ENCODE measurements around the gene SUSD4. TPM values are rescaled to one million over a fixed set of nuclear protein-coding genes. Genes with fewer than 3 reads are reported as not detected.
"Not testable (repeated sequence)": the region's sequence is repeated elsewhere in the genome, so short reads cannot be mapped to it uniquely, and the experiment has no call there.

The SUSD4 gene
- total RNA-seq = 10 to 100 TPM; 11.0 to 15.6 TPM
- long read RNA-seq, partial matches to known transcripts = 1 of 7 reads
- long read RNA-seq, other reads (novel, unspliced or antisense) = 2 of 7 reads

- intact Hi-C loops (cut with DNase I) = no loop called here
- ATAC-seq (peak; percentile 78 to 87), DNase-seq (peak; percentile 45)
Observed at GRCh38 chr1:223363856-223364684, at the start of gene SUSD4. TSS of gene SUSD4 (minus strand) at chr1:223364176. CDS start at chr1:223363425, 751 bp downstream.

- ATAC-seq = no peak
- no peak for DNase-seq
- intact Hi-C loops (cut with DNase I) = no loop called here
Observed at GRCh38 chr1:223413216-223413615, 49.2 kb upstream of the SUSD4 start.

GRCh38 chr1:223411710-223412109, 47.7 kb upstream of the SUSD4 start:
- no peak for DNase-seq
- intact Hi-C loops (cut with DNase I) = no loop called here
- no peak for ATAC-seq

DNA sequence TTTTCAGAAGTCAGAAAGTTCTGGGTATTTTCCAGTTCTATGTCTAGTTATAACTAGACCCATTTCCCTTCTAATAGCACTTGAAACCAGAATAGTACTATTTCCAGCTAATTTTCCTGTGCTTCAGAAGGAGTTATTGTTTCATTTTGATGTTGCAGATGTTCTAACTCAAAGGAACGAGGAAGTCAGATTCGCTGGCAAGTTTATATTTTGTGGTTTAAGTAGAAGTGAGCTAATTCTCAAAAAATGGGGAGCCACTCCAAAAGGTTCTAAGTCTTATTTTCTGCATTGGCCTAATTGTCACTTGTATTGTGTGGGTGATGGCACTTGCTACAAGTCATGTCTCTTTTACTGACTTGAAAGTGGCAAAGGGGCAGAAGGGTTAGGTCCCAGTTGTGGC, 47.3 kb upstream of the SUSD4 start:
- ATAC-seq (peak in 1 of 2 donors; percentile 42), DNase-seq (no peak)
- intact Hi-C loops (cut with DNase I) = no loop called here

GRCh38 chr1:223410036-223410435, 46.1 kb upstream of the SUSD4 start:
- intact Hi-C loops (cut with DNase I) = no loop called here
- ATAC-seq = peak in 1 of 2 donors; percentile 38
- no peak for DNase-seq

- intact Hi-C loops (cut with DNase I) = no loop called here
- DNase-seq = no peak
- no peak for ATAC-seq
Observed at GRCh38 chr1:223405507-223405906, 41.5 kb upstream of the SUSD4 start.

DNA sequence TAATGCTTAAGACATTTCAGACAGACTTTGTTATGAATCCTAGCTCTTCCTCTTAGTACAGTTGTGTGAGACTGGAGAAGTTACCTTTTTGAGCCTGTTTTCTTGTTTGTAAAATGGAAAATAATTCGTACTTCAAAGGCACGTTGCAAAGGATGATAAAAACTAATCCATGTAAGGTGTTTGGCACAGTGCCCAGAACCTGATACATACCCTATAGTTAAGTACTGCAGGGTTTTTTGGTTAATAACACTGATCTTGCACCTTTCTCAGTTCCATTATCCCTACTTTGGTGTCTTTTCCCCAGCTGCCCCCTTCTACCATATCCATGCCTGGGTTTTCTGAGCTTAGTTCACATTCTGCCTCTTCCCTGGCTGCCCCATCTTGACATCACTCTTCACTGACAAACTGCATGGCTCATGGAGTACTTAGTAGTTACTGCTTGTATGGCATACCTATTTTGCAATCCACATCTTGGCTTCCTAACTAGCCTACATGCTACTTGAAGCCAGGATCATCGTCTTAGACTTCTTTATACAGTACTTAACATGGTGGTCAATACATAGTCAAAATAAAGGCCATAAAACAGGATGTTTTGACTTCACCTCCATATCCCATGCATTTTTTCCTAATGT, 39.3 kb upstream of the SUSD4 start:
- ATAC-seq = peak in 1 of 2 donors; percentile 49
- intact Hi-C loops (cut with DNase I) = no loop called here
- DNase-seq = no peak

GRCh38 chr1:223402790-223403142, 38.8 kb upstream of the SUSD4 start:
- peak in 1 of 2 donors; percentile 14 for ATAC-seq
- intact Hi-C loops (cut with DNase I) = no loop called here
- DNase-seq = no peak

GRCh38 chr1:223401873-223402789, 38.2 kb upstream of the SUSD4 start:
- DNase-seq = no peak
- peak in 1 of 2 donors; percentile 96 for ATAC-seq
- intact Hi-C loops (cut with DNase I) = no loop called here

- intact Hi-C loops (cut with DNase I); DNase-seq; ATAC-seq: not testable (repeated sequence)
Observed at GRCh38 chr1:223399393-223399792, 35.4 kb upstream of the SUSD4 start.

DNA sequence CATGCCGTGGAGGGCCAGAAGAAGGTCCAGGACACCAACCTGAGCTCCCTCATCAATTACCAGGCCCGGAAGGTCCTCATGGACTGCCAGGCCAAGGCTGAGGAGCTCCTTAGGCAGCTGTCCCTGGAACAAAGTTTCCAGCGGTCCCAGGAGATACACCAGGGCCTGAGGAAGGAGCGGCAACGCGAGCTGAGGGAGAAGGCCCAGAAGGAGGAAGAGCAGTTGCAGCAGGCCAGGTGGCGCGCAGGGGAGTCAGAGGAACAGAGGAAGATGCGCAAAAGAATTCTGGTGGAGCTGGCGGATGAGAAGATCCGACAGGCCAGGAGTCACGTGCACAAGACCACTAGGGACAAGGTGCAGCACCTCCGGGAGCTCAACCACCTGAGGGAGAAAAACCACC, 30.7 kb upstream of the SUSD4 start:
- ATAC-seq (no peak), DNase-seq (no peak)
- intact Hi-C loops (cut with DNase I) = no loop called here

GRCh38 chr1:223394242-223394641, 30.3 kb upstream of the SUSD4 start:
- ATAC-seq (no peak), DNase-seq (no peak)
- intact Hi-C loops (cut with DNase I) = no loop called here

DNA sequence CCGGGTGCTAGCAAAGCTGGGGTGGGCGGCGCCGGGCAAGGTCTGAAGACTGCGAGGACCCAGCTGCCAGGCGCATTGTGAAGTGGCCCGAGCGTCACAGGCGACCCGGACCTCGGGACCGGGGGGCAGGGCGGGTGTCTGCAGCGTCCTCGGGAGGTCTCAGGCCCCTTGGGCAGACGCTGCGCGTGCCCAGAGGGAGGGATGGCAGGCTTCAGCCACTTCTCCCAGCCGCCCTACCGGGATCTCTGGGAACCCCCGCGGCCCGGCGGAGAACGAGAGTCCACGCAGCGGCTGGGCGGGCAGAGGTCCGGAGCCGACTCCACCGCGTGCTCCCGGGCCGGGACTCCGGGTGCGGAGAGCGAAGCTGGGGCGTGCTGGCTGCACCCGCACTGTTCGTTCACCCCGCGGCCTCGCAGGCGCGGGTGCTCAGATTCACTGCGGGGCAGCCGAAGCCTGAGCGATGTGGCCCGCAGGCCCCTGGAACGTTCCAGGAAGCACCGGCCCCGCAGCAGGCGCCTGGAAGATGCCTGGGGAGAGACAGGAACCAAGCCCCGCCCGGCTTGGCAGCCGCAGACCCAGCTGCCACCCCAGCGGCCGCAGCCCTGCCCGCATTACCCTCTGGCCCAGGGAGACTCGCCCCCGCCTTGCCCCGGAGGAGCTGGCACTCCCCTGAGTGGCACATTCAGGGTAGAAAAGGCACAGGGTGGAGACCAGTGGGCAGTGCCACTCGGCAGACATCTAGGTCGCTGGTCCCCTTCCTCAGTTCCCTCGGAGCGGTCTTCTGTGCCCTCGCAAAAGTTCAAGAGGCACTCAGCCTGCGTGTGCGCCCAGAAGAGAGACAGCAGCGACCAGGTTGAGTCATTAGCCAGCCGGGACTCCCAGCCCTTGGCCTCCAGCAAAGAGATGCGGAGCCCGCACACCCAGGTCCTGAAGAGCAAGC, 29.6 kb upstream of the SUSD4 start, which contains the start of gene CCDC185:
Gene CCDC185 (plus strand): TSS at position 141 of the 940 bp plus-strand sequence. CDS start 61 bp downstream, at position 202.
- ATAC-seq = peak; percentile 47 to 76
- no peak for DNase-seq
- intact Hi-C loops (cut with DNase I) = no loop called here

DNA sequence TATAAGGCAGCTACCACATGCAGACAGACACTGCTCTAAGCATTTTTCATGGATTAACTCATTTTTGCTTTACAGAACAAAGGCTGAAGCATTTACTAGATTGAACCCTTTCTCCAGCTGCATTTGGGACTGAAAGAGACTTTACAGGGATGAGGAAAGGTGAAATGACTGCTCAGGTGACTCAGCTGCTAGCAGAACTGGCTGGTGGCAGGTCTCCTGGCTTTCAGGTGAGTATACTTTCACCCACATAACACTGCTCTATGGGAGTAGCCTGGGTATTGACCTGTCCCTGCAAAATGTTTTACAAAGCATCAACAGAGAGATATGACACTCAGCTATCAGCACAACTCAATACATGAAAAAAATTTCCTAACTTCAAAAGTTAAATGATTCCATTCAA, 26.6 kb upstream of the SUSD4 start:
- DNase-seq (no peak), ATAC-seq (no peak)
- intact Hi-C loops (cut with DNase I) = no loop called here

DNA sequence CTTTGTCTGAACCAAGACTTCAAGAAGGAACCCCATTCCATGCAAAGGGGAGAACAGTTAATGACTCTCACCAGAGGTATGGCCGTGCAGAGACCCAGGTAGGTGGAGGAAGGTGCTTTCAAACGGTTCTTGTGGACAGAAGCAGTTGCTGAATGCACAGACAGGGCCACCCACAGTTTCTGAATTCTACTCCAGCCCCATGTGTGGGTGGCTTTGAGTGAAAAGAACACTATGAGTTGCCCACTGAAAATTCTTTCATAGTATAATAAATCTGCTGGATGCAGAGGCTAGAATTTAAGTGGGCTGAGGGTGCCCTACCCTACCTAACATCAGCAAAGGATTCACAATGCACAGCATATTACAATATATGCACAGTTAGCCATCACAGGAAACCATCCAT, 22.0 kb upstream of the SUSD4 start:
- no peak for ATAC-seq
- intact Hi-C loops (cut with DNase I) = no loop called here
- no peak for DNase-seq

DNA sequence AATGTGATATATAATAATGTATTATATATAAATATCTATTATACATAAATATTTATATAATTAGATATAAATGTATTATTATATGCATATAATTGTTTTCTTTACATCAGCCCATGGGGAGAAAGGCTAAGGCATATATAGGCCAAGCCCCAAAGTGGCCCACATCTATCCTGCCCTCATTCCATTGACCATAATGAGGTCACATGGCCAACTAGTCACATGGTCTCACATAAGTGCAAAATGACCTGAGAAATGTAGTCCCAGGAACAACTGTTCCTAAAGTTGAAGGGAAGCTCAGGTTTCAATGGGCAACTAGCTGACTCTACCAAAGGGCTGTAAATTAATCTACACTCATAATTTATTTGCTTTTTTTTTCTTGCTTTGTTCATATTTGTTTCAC, 14.8 kb upstream of the SUSD4 start:
- DNase-seq (no peak), ATAC-seq (no peak)
- intact Hi-C loops (cut with DNase I) = no loop called here

- ATAC-seq (no peak), DNase-seq (no peak)
- intact Hi-C loops (cut with DNase I) = no loop called here
Observed at GRCh38 chr1:223374064-223374610, 10.2 kb upstream of the SUSD4 start.
